ENCODE results near the gene KRT3. TPM values are rescaled to one million over a fixed set of nuclear protein-coding genes. Genes with fewer than 3 reads are reported as not detected.

KRT3 gene
- total RNA-seq, 1 donor from 2014 or later: not detected

DNA sequence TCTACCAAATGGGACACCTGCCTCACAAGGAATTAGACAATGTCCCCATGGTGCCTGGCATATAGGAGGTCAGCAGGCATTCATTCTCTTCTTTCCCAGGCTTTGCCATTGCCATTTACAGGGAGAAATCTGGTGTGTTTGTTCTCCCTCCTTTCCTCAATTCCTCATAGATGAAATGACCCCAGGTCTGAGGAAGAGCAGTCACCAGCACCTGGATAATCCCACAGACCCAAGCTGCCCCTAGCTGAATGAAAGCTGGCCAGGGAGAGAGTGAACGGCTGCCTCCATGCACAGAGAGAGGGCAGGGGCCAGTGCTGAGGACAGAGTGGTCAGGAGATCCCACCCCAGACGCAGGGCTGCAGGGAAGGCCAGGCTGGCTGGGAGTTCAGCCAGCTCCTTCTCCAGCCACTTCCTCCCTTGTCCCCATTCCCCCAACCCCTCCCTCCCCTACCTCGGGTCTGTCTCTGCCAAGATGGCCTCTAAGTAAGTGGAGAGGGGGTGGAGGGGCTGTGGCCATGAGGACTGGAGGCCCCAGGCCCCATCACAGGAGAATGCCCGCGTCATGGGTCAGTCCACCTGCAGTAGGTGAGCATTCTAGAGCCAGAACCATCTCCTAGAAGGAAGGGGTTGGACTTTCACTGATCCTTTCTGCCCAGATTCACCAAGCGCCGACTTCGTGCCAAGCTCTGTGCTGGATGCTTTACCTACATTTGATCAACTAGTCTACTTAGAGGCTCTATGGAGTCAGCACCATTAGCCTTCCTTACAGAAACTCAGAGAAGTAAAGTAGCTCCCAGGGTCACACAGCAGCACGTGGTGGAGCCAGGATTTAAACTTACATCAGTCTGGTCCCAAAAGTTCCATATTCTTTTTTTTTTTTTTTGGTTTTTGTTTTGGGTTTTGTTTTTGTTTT is 20.0 kb upstream of the KRT3 start:
- DNase-seq (ENCODE audit: low spot score): no peak
- intact Hi-C loops (cut with DNase I): no loop called here

DNA sequence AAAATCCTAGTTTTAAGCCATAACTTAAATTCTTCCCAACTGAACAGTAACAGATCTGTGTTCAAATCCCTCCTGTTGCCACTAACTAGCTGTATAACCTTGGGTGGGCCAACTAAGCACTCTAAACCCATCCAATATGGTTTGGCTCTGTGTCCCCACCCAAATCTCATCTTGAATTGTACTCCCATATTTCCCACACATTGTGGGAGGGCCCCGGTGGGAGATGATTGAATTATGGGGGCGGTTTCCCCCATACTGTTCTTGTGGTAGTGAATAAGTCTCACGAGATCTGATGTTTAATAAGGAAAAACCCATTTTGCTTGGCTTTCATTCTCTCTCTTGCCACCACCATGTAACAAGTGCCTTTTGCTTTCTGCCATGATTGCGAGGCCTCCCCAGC is 19.2 kb upstream of the KRT3 start:
- intact Hi-C loops (cut with DNase I): no loop called here
- no peak for DNase-seq (ENCODE audit: low spot score)

DNA sequence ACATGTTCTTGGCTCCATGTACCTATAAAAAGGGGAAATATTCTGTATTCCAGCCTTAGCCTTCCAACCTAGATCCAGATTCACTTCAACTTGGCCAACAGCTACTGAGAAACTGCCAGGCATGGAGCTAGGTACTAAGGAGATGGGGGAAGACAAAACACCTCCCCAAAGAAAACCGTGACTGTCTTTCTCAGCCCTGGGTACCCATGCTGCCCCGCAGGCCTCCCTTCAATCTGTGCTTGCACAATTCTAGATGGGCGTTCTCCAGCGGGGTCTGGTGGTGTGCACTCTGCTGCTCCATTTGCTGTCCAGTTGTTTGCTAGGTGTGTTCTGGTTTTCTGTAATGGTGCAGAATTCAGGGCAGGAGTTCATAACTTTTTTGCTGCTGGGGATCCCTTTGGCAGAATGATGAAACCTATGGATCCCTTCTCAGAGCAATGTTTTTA is 18.8 kb upstream of the KRT3 start:
- intact Hi-C loops (cut with DNase I): no loop called here

DNA sequence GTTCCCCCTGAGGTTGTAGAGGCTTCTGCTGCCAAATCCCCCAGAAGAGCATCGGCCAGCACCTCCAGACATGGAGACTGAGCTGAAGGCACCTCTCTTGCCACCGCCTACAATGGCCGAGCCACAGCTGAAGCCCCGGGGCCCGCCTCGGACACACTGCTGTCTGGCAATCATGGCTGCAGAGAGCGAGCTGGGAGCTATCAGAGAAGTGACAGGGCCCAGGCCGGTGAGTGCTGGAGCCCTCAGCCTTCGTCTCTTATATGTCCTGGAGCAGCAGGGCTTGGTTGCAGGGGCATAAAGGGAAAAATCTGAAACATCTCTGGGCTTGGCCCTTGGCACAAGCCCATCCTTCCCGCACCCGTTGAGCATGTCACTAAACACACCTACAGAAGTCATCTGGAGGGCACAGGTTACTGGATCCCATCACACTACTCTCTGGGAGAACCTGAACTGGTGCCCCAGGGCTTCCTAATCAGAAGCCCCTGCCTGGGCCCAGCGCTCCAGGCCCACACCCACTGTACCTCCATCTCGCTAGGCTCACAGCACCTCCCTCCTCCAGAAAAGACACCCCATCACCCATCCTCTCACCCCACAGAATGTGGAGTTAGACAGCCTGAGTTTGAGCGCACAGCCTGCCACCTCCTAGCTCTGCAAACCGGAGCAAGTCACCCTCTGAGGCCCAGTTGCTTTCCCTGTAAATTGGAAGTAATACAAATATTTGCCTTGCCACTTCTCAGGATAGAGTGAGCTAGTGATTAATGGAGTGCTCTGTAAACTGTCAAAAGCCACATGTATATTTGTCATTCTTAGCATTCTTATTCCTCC is 18.2 kb upstream of the KRT3 start, which contains the start of gene KRT4:
TSS of gene KRT4 (minus strand) at position 232 of the 825 bp plus-strand sequence. CDS start at position 174, 58 bp downstream.
- DNase-seq (ENCODE audit: low spot score): no peak
- intact Hi-C loops (cut with DNase I): no loop called here

More for the DNA sequence above, 18.8 kb upstream of the KRT3 start:
- DNase-seq (ENCODE audit: low spot score): no peak

DNA sequence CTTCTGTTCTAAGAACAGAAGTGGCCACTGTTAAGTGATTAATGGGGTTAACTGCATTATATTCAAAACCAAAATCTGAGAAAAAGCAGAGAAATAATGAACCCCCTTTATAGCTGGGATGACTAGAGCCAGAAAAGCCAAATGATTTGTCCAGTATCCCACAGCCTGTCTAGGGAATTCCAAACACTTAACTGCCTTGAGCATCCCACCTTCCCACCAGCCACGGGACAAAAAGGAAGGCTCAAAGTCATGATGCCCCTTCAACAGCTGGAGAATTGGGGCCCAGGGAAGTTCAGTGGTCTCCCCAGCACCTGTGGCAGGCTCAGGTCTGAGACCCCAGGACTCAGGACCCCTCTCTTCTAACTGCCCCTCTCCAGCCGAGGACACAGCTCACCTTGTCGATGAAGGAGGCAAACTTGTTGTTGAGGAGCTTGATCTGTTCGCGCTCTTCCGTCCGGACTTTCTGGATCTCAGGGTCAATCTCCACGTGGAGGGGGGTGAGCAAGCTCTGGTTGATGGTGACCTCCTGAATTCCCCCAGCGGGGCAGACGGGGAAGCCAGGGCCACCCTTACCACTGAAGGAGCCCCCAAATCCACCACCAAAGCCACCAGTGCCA is 17.4 kb upstream of the KRT3 start:
- intact Hi-C loops (cut with DNase I): no loop called here
- DNase-seq (ENCODE audit: low spot score): no peak

DNA sequence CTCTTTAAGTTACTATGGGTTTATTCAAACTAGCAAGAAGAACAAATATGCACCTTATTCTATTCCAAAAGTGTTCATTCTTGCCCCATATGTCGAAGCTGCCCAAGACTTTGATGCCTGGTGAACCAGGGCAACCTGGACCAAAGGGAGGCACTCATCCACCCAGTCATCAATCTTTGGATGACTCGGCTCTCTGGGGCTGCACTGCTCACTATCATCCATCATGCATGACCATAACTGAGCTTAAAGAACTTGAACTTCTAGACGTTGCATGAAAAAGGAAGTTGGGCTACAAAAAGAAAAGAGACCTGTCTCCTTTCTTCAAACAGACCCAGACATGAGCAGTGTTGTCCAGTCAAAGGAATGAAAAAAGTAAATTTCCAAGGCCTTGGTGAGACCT is 16.8 kb upstream of the KRT3 start:
- intact Hi-C loops (cut with DNase I): no loop called here
- no peak for DNase-seq (ENCODE audit: low spot score)

DNA sequence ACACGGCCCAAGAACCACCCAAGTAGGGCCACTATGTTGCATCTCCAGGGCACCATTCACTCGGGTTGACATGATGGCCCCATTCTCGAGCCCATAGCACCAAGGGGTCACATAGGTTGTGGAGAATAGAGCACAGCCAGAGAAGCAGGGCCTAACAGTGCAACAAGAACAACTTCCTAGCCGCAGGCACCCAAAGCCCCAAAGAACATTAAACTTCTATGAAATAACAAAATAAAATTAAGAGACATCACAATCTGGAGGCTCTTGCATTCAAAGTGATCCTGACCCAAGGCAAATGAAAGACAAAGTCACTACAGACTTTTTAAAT is 16.1 kb upstream of the KRT3 start:
- no peak for DNase-seq (ENCODE audit: low spot score)
- intact Hi-C loops (cut with DNase I): no loop called here

DNA sequence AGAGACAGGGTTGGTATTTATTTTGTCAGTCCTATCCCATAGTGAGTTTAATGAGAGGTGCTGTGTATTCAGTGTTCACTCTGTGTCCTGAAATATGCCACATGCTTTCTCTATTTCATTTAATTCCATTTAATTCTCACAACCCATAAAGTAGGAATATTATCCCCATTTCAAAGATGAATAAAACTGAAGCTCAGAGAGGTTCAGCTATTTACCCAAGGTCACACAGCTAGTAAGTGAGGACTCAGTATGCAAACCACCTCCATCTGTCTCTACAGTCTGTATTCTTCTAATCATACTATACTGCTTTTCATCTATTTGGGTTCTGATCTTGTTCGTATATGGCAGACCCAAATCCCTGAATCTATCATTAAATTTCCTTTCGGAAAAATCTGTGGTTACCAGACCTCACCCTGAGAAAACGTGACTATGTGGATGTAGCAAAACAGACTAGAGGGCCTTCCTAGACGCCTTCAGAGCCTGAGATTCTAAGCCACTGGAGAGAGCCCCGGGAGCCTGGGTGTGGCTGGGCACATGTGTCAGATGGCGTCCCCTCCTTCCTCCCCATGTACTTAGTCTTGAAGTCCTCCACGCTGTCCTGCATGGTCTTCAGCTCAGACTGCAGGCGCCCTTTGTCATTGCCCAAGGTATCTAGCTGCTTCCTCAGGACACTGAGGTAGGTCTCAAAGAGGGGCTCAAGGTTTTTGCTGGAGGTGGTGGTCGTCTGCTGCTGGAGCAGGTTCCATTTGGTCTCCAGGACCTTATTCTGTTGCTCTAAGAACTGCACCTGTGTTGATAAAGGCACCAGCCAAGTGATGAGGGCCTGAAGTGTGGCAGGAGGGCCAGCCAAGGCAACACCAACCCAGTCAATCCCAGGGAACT is 15.5 kb upstream of the KRT3 start:
- intact Hi-C loops (cut with DNase I): no loop called here

DNA sequence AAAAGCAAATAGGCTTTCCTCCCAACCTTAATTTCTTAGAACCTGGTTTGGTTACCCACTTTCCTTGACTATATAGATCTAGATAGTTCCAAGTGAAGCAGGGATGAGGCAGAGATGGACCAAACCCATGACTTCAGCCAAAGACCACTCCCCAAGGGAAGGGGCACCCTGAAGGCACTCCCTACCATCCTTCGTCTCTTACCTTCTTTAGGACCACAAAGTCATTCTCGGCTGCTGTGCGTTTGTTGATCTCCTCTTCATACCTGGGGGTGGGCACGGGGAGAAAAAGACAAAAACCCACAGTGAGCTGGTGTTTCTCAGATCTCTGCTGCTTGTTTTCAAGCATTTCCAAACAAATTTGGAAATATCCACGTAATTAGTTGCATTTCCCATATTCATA is 14.6 kb upstream of the KRT3 start:
- intact Hi-C loops (cut with DNase I): no loop called here
- no peak for DNase-seq (ENCODE audit: low spot score)

More for the DNA sequence above, 15.5 kb upstream of the KRT3 start:
- no peak for DNase-seq (ENCODE audit: low spot score)

DNA sequence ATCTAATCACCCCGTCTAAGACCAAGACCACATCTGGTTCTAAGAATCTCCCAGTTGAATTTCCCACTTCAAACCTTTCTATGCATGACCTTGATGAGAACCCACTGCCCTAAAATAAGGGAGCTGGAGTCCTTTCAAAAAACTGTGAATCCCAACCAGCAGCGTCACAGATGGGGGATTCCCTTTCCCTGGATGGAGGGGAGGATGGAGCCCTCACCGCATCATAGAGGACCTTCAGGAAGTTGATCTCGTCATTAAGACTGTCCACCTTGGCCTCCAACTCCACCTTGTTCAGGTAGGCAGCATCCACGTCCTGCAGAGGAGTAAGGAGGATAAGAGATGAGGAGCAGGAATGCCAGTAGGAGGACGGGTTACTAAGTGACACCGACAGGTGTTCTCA is 13.2 kb upstream of the KRT3 start:
- intact Hi-C loops (cut with DNase I): no loop called here
- no peak for DNase-seq (ENCODE audit: low spot score)

DNA sequence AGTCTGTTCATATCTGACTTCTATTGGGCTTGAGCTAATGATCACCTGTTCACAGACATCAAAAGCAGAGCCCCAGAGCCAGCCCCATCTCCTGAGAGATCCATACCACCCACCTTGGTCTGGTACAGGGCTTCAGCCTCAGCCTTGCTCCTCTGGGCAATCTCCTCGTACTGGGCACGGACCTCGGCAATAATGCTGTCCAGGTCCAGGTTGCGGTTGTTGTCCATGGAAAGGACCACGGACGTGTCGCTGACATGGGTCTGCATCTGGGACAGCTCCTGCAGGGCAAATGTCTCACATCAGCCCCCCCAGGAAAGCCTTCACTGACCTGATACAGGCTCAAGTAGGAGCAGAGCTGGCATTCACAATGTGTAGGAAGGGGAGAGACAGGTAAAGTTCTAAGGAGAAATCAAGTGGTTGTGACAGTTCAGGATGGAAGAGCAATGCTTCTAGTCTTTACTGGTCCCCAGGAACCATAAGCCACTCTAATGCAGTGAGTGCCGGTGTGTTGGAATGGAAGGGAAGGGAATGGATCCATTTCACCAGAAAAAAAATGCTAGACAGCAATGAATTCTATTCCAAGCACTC is 12.8 kb upstream of the KRT3 start:
- no peak for DNase-seq (ENCODE audit: low spot score)
- intact Hi-C loops (cut with DNase I): no loop called here

DNA sequence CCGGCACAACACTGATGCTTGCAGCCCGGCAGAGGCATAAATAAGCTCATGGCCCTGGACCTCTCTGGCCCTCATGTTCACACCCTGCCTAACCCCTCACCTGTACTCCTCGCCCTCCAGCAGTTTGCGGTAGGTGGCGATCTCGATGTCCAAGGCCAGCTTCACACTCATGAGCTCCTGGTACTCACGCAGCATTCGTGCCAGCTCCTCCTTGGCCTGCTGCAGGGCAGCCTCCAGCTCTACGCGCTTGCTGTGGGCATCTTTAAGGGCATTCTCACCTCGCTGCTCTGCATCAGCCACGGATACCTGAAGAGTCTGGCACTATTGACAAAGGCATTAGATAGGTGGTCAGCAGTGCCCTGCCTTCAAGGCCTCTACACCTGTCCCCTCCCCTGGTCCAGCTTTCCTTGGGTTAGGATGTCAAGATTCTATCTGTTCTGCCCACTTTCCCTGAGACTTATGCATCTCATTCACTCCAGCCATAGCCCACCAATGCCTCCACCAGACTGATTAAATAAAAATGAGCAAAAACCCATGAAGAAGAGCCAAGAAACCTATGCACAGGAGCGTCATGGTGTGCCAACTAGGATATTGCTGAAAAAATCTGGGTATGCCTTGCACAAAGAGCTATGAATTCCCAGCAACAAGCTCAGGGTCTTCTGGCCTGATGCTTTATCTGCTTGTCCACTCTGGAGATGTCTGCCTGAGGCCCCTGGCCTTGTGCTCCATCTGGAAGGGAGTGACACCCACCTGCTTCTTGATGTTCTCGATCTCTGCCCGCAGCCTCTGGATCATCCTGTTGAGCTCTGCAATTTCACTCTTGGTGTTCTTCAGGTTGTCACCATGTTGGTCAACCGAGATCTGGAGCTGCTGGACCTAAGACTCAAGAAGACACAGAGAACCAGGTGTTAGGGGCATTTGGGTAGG is 11.9 kb upstream of the KRT3 start:
- no peak for DNase-seq (ENCODE audit: low spot score)
- intact Hi-C loops (cut with DNase I): no loop called here

DNA sequence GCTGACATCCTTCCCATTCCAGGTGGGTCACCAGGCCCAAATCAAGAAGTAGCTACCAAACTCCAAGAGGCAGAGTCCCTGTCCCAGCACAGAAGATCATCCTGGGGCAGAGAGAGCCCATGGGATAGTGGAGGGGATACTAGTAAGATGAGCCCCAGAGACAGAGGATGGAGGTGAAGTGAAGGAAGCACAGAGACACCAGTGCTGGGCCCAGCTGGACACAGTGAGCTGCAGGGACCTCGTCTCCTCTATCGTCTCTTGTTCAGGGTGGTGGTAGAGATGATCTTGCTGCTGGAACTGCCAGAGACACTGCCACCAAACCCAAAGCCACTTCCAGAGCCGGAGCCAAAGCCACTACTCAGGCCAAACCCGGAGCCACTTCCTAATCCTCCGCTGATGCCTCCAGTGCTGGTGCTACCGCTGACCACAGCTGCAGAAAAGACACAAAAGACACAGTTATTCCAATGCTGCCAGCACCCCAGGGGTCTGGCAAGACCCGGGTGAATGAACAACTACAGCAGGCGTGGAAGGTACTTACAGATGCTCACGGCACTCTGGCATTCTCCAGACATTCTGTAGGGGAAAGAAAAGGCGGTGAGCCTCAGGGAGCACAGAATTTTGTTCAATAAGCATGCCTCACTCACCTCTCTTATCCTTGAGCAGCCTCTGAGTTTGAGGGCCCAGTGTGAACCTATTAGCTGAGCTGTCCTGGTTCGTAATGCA is 11.1 kb upstream of the KRT3 start:
- no peak for DNase-seq (ENCODE audit: low spot score)
- intact Hi-C loops (cut with DNase I): no loop called here

DNA sequence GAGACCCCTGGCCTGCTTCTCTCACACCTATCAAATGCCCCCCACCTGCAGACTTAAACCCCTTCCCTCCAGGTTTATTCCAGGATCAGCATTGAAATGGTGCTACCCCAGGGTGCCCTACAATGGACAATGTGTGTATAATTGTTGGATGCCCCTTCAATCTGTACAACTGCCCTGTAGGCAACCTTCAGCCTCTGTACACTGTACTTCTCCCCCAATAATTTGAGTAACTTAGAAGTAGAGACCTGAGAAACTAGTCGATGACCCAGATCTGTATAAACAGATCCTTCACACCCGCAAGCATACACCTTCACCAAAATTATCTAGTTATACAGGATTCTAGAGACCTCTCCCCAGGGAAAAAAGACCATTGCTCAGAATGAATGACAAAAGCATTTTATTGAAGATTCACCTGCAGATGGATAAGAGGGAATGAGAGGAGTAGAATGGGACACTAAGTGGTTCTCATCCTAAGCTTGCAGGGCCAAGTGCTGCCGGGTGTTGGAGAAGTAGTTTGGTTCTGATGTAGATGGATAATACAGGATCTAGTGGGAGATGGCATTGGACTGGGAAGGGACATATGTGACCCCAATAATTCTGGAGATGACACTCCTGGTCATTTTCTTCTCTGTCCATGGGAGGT is 10.4 kb upstream of the KRT3 start:
- DNase-seq (ENCODE audit: low spot score): no peak
- intact Hi-C loops (cut with DNase I): no loop called here

DNA sequence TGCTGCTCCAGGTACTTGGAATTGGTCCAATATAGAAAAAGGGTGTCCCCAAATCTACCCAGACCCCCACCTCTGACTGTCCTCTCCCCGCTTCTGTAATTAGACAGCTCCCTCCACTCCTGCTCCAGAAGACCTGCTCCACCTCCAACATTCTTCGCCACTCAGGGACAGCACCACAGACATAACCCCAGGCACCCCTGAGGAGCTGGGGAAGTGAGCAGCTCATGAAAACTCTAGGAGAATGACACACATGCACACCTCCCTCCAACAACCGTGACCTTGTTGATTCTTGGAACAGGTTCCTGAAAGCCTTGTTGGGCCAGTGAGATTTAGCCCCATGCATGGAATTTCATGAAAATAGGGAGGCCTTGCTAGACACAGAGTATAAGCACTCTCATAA is 9.8 kb upstream of the KRT3 start:
- DNase-seq (ENCODE audit: low spot score): no peak
- intact Hi-C loops (cut with DNase I): no loop called here

DNA sequence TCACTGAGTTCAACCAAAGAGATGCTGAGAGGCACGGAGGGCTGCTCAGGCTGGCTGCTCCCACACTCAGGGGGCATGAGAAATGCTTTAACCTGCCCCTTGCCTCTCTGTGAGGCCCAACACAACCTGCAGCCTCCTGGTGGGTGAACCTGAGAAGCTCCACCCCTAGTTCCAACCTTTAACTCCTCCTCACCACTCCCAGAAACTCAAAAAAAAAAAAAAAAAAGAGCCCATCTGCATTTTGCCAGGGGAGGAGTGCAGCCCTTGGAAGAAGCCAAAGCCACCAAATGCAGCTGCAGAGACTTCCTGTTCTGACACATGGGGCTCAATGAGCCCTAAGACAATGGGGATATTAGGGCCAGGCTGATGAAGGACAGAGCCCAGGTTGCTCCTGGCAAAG is 9.1 kb upstream of the KRT3 start:
- no peak for DNase-seq (ENCODE audit: low spot score)
- intact Hi-C loops (cut with DNase I): no loop called here

DNA sequence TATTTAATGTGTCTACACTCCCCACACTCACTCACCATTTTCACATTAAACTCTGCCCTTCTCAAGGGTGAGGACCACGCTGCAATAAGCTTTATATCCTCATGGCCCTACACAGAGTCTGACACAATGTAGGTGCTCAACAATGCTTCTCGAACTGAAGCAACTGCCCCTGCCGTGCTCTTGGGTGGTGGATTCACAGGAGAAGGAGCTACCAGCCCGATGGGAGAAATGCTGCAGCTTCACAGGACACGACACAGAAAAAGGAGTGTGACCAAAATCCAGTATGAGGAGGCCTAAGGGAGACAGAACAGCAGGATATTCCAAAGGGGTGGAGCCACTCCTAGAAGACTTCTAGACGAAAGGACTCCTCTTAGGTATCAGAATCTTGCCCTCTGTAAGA is 6.5 kb upstream of the KRT3 start:
- DNase-seq (ENCODE audit: low spot score): no peak
- intact Hi-C loops (cut with DNase I): no loop called here
